GM23248 (cell line): ENCODE measurements around the gene MEG3.

Experiments used
- EZH2 ChIP-seq: fragments of 200-600 bp; sonication (generic); IDR thresholded peaks from 2 replicates; pipeline ENCODE4 v1.6.1; 2018; ENCODE audit warnings: antibody characterized with exemption, mild to moderate bottlenecking; ENCODE audit not compliant: insufficient read depth, poor library complexity, severe bottlenecking
- EZH2phosphoT487 ChIP-seq: fragments of 200-600 bp; sonication (generic); IDR thresholded peaks from 2 replicates; pipeline ENCODE4 v1.6.1; 2018; ENCODE audit warnings: antibody characterized with exemption, moderate library complexity, mild to moderate bottlenecking, low read depth; ENCODE audit not compliant: insufficient read depth

DNA sequence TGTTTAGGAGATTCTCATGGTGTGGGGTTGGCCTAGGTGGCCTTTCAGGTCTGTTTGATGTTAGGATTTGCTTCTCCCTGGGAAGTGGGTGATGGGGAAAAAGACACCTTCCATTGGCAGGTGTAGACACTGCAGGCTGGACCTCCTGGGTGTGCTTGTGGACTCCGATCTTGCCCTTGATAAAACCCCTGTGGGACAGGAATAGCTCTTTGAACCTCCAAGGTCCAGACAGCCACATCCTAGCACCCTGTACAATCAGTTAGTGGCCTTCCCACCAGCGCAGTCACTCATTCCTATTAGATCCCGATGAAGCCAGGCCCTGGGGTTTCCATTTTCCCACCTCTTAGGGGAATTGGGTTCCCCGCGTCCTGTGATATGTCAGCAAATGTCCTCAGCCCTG lies 28.5 kb downstream of the MEG3 start:
- TF ChIP-seq EZH2 (no peak), EZH2phosphoT487 (no peak)
